ENCODE data around the gene IGF2R.

The IGF2R gene

DNA sequence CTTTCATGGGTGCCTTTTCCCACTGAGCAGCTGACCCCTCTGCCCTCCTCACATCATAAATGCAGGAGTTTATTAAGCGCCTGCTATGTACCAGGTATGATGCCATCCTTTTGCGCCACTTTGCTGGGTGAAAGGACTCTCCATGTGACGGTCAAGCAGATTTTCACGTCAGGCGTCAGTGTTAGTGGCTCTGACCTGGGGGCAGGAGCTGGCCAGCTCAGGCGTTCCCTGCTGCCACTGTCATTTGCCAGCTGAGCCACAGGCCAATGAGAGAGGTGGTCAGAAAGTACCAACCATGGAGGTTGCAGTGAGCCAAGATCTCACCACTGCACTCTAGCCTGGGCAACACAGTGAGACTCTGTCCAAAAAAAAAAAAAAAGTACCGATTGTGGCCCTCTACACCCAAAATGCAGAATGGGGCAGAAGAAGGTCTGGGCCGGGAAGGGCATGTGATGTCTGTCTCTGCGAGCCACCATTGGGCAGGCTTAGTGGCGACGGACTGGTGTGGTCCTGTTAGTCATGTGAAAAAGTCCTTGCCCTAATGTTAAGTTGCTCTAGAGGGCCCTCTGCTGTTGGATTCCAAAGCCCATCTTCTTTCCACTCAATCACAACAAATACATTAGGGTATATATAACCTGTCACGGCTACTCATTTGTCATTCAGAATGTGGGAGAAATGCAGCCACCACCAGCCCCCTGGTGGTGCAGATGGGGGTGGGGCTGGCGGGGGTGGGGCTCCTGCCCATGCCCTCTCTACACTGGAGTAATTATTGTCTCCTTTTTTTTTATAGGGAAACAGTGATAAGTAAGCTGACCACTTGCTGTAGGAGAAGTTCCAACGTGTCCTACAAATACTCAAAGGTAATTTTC, 134.3 kb downstream of the IGF2R start:
- in situ Hi-C loops (cut with HindIII; ENCODE audit: low sequenced_read_pairs) = no loop called here
- DNase-seq (ENCODE audit: low read depth, low spot score) = no peak
- H3K4me3 ChIP-seq (ENCODE audit: low read depth, low read length) = no peak overlapping the region
- TF ChIP-seq, protein P1, sequence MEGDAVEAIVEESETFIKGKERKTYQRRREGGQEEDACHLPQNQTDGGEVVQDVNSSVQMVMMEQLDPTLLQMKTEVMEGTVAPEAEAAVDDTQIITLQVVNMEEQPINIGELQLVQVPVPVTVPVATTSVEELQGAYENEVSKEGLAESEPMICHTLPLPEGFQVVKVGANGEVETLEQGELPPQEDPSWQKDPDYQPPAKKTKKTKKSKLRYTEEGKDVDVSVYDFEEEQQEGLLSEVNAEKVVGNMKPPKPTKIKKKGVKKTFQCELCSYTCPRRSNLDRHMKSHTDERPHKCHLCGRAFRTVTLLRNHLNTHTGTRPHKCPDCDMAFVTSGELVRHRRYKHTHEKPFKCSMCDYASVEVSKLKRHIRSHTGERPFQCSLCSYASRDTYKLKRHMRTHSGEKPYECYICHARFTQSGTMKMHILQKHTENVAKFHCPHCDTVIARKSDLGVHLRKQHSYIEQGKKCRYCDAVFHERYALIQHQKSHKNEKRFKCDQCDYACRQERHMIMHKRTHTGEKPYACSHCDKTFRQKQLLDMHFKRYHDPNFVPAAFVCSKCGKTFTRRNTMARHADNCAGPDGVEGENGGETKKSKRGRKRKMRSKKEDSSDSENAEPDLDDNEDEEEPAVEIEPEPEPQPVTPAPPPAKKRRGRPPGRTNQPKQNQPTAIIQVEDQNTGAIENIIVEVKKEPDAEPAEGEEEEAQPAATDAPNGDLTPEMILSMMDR (IDR thresholded peaks at IDR 0.05; ENCODE audit: low read depth, low read length) = peak; percentile 48

DNA sequence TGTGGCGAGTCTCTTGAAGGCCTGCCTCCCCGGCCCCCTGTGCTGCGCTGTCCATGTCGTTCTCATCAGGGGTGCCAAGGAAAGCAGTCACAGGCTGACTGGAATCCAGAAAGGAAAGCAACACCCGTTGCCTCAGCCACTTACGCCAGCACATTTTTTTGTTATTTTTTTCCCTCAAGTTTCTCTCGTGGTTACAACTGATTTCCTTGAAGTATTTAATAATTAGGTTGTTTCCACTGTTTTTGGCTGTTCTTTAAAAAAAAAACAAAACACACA, 134.9 kb downstream of the IGF2R start:
- in situ Hi-C loops (cut with HindIII; ENCODE audit: low sequenced_read_pairs) = no loop called here
- no peak overlapping the region for H3K4me3 ChIP-seq (ENCODE audit: low read depth, low read length)
- TF ChIP-seq, protein P1 (IDR thresholded peaks at IDR 0.05; ENCODE audit: low read depth, low read length) = no peak
- no peak for DNase-seq (ENCODE audit: low read depth, low spot score)

DNA sequence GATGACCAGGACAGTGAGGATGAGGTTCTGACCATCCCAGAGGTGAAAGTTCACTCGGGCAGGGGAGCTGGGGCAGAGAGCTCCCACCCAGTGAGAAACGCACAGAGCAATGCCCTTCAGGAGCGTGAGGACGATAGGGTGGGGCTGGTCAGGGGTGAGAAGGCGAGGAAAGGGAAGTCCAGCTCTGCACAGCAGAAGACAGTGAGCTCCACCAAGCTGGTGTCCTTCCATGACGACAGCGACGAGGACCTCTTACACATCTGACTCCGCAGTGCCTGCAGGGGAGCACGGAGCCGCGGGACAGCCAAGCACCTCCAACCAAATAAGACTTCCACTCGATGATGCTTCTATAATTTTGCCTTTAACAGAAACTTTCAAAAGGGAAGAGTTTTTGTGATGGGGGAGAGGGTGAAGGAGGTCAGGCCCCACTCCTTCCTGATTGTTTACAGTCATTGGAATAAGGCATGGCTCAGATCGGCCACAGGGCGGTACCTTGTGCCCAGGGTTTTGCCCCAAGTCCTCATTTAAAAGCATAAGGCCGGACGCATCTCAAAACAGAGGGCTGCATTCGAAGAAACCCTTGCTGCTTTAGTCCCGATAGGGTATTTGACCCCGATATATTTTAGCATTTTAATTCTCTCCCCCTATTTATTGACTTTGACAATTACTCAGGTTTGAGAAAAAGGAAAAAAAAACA, 136.1 kb downstream of the IGF2R start:
- in situ Hi-C loops (cut with HindIII; ENCODE audit: low sequenced_read_pairs) = no loop called here
- TF ChIP-seq, protein P1 (IDR thresholded peaks at IDR 0.05; ENCODE audit: low read depth, low read length) = no peak
- H3K4me3 ChIP-seq (ENCODE audit: low read depth, low read length) = no peak overlapping the region
- DNase-seq (ENCODE audit: low read depth, low spot score) = no peak

DNA sequence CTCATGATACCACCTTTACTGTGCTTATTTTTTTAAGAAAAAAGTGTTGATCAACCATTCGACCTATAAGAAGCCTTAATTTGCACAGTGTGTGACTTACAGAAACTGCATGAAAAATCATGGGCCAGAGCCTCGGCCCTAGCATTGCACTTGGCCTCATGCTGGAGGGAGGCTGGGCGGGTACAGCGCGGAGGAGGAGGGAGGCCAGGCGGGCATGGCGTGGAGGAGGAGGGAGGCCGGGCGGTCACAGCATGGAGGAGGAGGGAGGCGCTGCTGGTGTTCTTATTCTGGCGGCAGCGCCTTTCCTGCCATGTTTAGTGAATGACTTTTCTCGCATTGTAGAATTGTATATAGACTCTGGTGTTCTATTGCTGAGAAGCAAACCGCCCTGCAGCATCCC, 137.1 kb downstream of the IGF2R start:
- TF ChIP-seq, protein P1 (IDR thresholded peaks at IDR 0.05; ENCODE audit: low read depth, low read length) = no peak
- DNase-seq (ENCODE audit: low read depth, low spot score) = no peak
- in situ Hi-C loops (cut with HindIII; ENCODE audit: low sequenced_read_pairs) = no loop called here
- no peak overlapping the region for H3K4me3 ChIP-seq (ENCODE audit: low read depth, low read length)

DNA sequence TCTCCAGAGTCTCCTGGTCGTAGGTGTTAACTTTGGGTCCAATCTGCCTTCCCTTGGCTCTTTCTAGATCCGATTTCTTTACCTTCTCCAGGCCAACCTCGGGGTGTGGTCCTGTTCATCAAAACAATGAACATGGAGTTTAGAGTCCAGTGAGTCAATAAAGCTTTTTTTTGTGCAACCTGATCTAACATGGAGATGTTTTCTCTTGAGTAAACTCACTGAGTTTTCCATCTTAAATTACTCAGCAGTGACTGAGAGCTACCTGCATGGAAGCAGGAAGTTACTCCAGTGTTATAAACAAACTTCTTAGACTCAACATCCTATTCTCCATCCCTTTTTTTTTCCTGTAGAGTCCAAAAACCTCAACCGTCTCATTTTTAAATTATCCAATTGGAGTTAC, 137.8 kb downstream of the IGF2R start:
- TF ChIP-seq, protein P1 (IDR thresholded peaks at IDR 0.05; ENCODE audit: low read depth, low read length) = no peak
- in situ Hi-C loops (cut with HindIII; ENCODE audit: low sequenced_read_pairs) = no loop called here
- no peak overlapping the region for H3K4me3 ChIP-seq (ENCODE audit: low read depth, low read length)
- DNase-seq (ENCODE audit: low read depth, low spot score) = no peak

DNA sequence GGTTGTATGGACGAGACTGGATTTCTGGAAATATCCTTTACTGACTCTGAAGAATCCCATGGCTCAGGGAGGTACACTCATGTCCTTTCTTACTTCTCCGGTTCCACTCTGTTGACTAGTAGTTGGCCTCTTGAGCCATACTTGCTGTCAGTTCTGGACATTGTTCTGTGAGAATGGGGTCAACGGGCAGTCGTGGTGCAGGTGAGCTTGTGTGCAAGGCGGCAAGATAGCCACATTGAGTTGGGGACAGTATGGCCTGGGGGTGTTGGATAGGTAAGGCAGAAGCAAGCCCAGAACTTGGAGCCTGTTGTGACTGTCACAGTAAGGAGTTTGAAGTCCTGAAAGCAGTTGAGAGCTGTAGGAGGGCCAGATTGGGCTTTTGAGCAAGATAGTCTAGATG, 139.2 kb downstream of the IGF2R start:
- no peak overlapping the region for H3K4me3 ChIP-seq (ENCODE audit: low read depth, low read length)
- no peak for DNase-seq (ENCODE audit: low read depth, low spot score)
- in situ Hi-C loops (cut with HindIII; ENCODE audit: low sequenced_read_pairs) = no loop called here
- TF ChIP-seq, protein P1 (IDR thresholded peaks at IDR 0.05; ENCODE audit: low read depth, low read length) = no peak

All from astrocyte of the spinal cord (primary cell).